HCT116 (cell line): ENCODE data around the gene MRPS34. TPM values are rescaled to one million over a fixed set of nuclear protein-coding genes. Genes with fewer than 3 reads are reported as not detected.

Experiments
- ATAC-seq: fragments of 200-7000 bp; cut with Tn5 transposase; 2 replicates; pipeline ENCODE4 v1.9.1; 2020; ENCODE audit warnings: mild to moderate bottlenecking, moderate library complexity
- BruUV-seq: library from RNA; stranded (reverse); fragments of 400-500 nt; replicated peaks from 2 replicates; lab custom pipeline; 2021; lab: Mats Ljungman, UMichigan
- CTCF ChIA-PET: fragments of 300-600 bp; sonication (Branson Sonifier 250); formaldehyde crosslinking; loops from one replicate; lab custom pipeline; 2021; ENCODE audit warnings: antibody characterized with exemption; lab: Charles Lee
- POLR2A ChIA-PET: fragments of 300-600, 350-600 bp; sonication (Branson Sonifier 250); formaldehyde crosslinking; loops from one replicate; lab custom pipeline; 2021; ENCODE audit warnings: antibody characterized with exemption; lab: Charles Lee
- RAD21 ChIA-PET, 2 experiments: fragments of 300-600 bp; sonication (Branson Sonifier 250); formaldehyde crosslinking; loops; one replicate each; lab custom pipeline; 2023; ENCODE audit warnings: low total read pairs in 2 of 2; ENCODE audit not compliant: uncharacterized antibody in 2 of 2, unreplicated experiment in 2 of 2, low non-redundant PET in 1 of 2; lab: Charles Lee
- DNase-seq: peaks from one replicate; pipeline ENCODE4 v3.0.0-alpha.2; 2010; ENCODE audit warnings: low read depth, low spot score
- H2AFZ ChIP-seq: fragments of 200-600 bp; shearing (Covaris generic), sonication (generic); 2 replicates; pipeline ENCODE4 v1.6.1; 2017; ENCODE audit warnings: low read depth, mixed run types, mixed read lengths, antibody characterized with exemption, low read length; ENCODE audit not compliant: poor library complexity, severe bottlenecking
- H3K27ac ChIP-seq: 2 replicates; pipeline ENCODE4 v1.5.1; 2012; ENCODE audit warnings: low read depth, low read length
- H3K27me3 ChIP-seq: fragments of 200-600 bp; sonication (generic); 2 replicates; pipeline ENCODE4 v1.6.1; 2016; ENCODE audit warnings: mixed run types, low read length, mixed read lengths; ENCODE audit not compliant: insufficient read depth
- H3K36me3 ChIP-seq, 2 experiments: fragments of 200-500 bp in 1 of 2; fragments of 200-600 bp in 1 of 2; sonication (Bioruptor generic) in 1 of 2; sonication (generic) in 1 of 2; 2 replicates each; pipeline versions ENCODE4 v1.5.1 to v1.6.1; 2014 to 2016; ENCODE audit warnings: low read length in 2 of 2, inconsistent platforms in 1 of 2, mixed read lengths in 1 of 2, mixed run types in 1 of 2; ENCODE audit not compliant: insufficient read depth in 2 of 2, control insufficient read depth in 1 of 2
- H3K4me1 ChIP-seq, 2 experiments: fragments of 200-600 bp in 1 of 2; sonication (generic) in 1 of 2; 2 replicates each; pipeline versions ENCODE4 v1.5.1 to v1.6.1; 2012 to 2017; ENCODE audit warnings: low read length in 2 of 2, inconsistent platforms in 1 of 2, mild to moderate bottlenecking in 1 of 2, mixed read lengths in 1 of 2, mixed run types in 1 of 2, moderate library complexity in 1 of 2; ENCODE audit not compliant: insufficient read depth in 2 of 2, control insufficient read depth in 1 of 2
- H3K4me2 ChIP-seq: fragments of 200-600 bp; sonication (generic); 2 replicates; pipeline ENCODE4 v1.6.1; 2017; ENCODE audit warnings: mixed run types, low read length, mixed read lengths
- H3K4me3 ChIP-seq, 2 experiments: fragments of 200-600 bp in 1 of 2; sonication (generic) in 1 of 2; replicated peaks in 1 of 2; 2 replicates each; pipeline ENCODE4 v1.5.1; 2011 to 2016; ENCODE audit warnings: low read length in 2 of 2, control low read depth in 1 of 2, low read depth in 1 of 2, mild to moderate bottlenecking in 1 of 2, mixed read lengths in 1 of 2, mixed run types in 1 of 2
- H3K79me2 ChIP-seq: fragments of 200-600 bp; sonication (generic); 2 replicates; pipeline ENCODE4 v1.6.1; 2017; ENCODE audit warnings: mild to moderate bottlenecking, mixed run types, low read length, moderate library complexity, mixed read lengths; ENCODE audit not compliant: insufficient read depth
- H3K9ac ChIP-seq: fragments of 200-600 bp; sonication (generic); 2 replicates; pipeline ENCODE4 v1.6.1; 2016; ENCODE audit warnings: low read length, mixed read lengths
- H3K9me2 ChIP-seq: fragments of 200-600 bp; sonication (generic), shearing (Covaris generic); 2 replicates; pipeline ENCODE4 v1.6.1; 2017; ENCODE audit warnings: mixed run types, mild to moderate bottlenecking, moderate library complexity; ENCODE audit not compliant: insufficient read depth
- H3K9me3 ChIP-seq, 2 experiments: fragments of 200-500 bp in 1 of 2; fragments of 200-600 bp in 1 of 2; sonication (Bioruptor generic) in 1 of 2; sonication (generic) in 1 of 2; 2 replicates each; pipeline ENCODE4 v1.6.1; 2014 to 2017; ENCODE audit warnings: low read length in 2 of 2, mixed read lengths in 2 of 2, inconsistent platforms in 1 of 2, low read depth in 1 of 2, mild to moderate bottlenecking in 1 of 2, mixed run types in 1 of 2, moderate library complexity in 1 of 2; ENCODE audit not compliant: control insufficient read depth in 1 of 2, insufficient read depth in 1 of 2
- H4K20me1 ChIP-seq: fragments of 200-600 bp; sonication (generic), shearing (Covaris generic); 2 replicates; pipeline ENCODE4 v1.6.1; 2017; ENCODE audit warnings: mixed run types, mild to moderate bottlenecking, moderate library complexity; ENCODE audit not compliant: insufficient read depth
- ATF3 ChIP-seq: IDR thresholded peaks from 2 replicates; pipeline ENCODE4 v1.6.1; 2012
- CBX3 ChIP-seq: IDR thresholded peaks from 2 replicates; pipeline ENCODE4 v1.6.1; 2012; ENCODE audit warnings: low read depth
- CEBPB ChIP-seq: IDR thresholded peaks from 2 replicates; pipeline ENCODE4 v1.6.1; 2012; ENCODE audit warnings: low read depth
- EZH2phosphoT487 ChIP-seq: fragments of 200-600 bp; IDR thresholded peaks from 2 replicates; pipeline ENCODE4 v1.6.1; 2018; ENCODE audit warnings: antibody characterized with exemption, borderline replicate concordance
- FOSL1 ChIP-seq: IDR thresholded peaks from 2 replicates; pipeline ENCODE4 v1.6.1; 2012; ENCODE audit warnings: low read depth
- JUND ChIP-seq: IDR thresholded peaks from 2 replicates; pipeline ENCODE4 v1.6.1; 2012
- RAD21 ChIP-seq: IDR thresholded peaks from 2 replicates; pipeline ENCODE4 v1.6.1; 2012; ENCODE audit warnings: low read depth, mild to moderate bottlenecking
- SIN3A ChIP-seq: IDR thresholded peaks from 2 replicates; pipeline ENCODE4 v1.6.1; 2012; ENCODE audit warnings: low read depth
- YY1 ChIP-seq: IDR thresholded peaks from 2 replicates; pipeline ENCODE4 v1.6.1; 2011; ENCODE audit warnings: low read length, low read depth, moderate library complexity, mild to moderate bottlenecking; ENCODE audit not compliant: insufficient replicate concordance; ENCODE audit errors: extremely low read depth
- ZFX ChIP-seq: fragments of 450-650 bp; IDR thresholded peaks from 2 replicates; pipeline ENCODE4 v1.6.1; 2017
- intact Hi-C: fragments of 100-400 bp; cut with micrococcal nuclease; formaldehyde crosslinking; loops from 2 replicates; pipeline ENCODE4 v1.10.0; 2022
- total RNA-seq: library from RNA; stranded (reverse); gene quantifications from one replicate; pipeline ENCODE4 v1.2.1, GENCODE V29; 2021; ENCODE audit not compliant: unreplicated experiment
- TF ChIP-seq, protein P1 (sequence below), 3 experiments: fragments of 200-600 bp in 1 of 3; sonication (generic) in 1 of 3; IDR thresholded peaks in 2 of 3; conservative IDR thresholded peaks in 1 of 3; 2 replicates each; pipeline ENCODE4 v1.5.1; 2012 to 2017; ENCODE audit warnings: low read depth in 2 of 3, low read length in 2 of 3, antibody characterized with exemption in 1 of 3, borderline replicate concordance in 1 of 3, control low read depth in 1 of 3, mild to moderate bottlenecking in 1 of 3, mixed read lengths in 1 of 3, mixed run types in 1 of 3, moderate library complexity in 1 of 3; ENCODE audit not compliant: insufficient read depth in 1 of 3

Gene MRPS34
- total RNA-seq, 1 experiment from 2014 or later = 200 TPM

DNA sequence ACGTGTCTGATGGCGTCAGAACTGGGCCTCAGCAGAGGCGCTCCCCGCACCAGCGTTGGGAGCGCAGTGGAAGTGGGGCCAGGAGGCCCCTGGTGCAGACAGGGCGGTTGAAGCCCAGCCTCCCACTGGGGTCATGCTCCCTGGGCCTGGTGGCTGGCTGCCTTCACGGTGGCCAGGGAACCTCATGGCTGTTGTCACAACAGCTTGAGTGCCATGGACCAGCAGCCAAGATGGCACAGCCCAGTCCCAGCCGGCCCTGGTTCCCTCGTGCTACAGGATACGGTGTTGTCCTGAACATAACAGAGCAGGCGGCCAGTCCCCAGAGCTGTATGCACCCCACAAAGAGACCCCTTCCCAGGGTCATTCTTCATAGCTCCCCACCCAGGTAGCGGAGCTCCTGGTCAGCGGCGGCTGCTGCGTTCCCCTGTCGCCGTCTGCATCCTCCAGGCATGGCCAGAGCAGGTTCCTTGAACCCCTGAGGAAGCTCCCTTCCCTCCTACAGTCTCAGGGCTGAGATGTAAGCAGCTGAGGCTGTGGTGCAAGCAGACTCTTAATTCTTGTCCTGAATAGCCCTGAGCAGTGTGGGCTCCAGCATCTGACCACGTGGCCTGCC is 31.3 kb downstream of the MRPS34 start:
- no peak for DNase-seq
- H2AFZ ChIP-seq = no peak overlapping the region
- H3K4me3 ChIP-seq = no peak overlapping the region
- ChIA-PET RAD21 (interaction anchor here in 1 of 2 experiments (0.6 kb wide), 1 partner anchor 445 kb away, joined by 4 read pairs; no protein-coding TSS in a partner anchor), POLR2A (no interaction called here), CTCF (no interaction called here)
- no peak overlapping the region for H3K4me2 ChIP-seq
- H4K20me1 ChIP-seq = no peaks in the 10 kb centered on the region
- H3K9me2 ChIP-seq = no peaks in the 10 kb centered on the region
- H3K27me3 ChIP-seq = no peaks in the 10 kb centered on the region
- H3K4me1 ChIP-seq = no peaks in the 10 kb centered on the region
- no peaks in the 10 kb centered on the region for H3K79me2 ChIP-seq
- no peaks in the 10 kb centered on the region for H3K36me3 ChIP-seq
- intact Hi-C loops = no loop called here
- no peak overlapping the region for H3K9ac ChIP-seq
- TF ChIP-seq RAD21 (no peak), CBX3 (no peak), ZFX (no peak), ATF3 (no peak), JUND (no peak), CEBPB (no peak), YY1 (no peak), EZH2phosphoT487 (no peak), FOSL1 (no peak), SIN3A (no peak)
- TF ChIP-seq, protein P1, sequence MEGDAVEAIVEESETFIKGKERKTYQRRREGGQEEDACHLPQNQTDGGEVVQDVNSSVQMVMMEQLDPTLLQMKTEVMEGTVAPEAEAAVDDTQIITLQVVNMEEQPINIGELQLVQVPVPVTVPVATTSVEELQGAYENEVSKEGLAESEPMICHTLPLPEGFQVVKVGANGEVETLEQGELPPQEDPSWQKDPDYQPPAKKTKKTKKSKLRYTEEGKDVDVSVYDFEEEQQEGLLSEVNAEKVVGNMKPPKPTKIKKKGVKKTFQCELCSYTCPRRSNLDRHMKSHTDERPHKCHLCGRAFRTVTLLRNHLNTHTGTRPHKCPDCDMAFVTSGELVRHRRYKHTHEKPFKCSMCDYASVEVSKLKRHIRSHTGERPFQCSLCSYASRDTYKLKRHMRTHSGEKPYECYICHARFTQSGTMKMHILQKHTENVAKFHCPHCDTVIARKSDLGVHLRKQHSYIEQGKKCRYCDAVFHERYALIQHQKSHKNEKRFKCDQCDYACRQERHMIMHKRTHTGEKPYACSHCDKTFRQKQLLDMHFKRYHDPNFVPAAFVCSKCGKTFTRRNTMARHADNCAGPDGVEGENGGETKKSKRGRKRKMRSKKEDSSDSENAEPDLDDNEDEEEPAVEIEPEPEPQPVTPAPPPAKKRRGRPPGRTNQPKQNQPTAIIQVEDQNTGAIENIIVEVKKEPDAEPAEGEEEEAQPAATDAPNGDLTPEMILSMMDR (IDR thresholded peaks at IDR 0.05 in 2 of 3, conservative IDR thresholded peaks at IDR 0.05 in 1 of 3; ENCODE audit: borderline replicate concordance in 1 of 3, insufficient read depth in 1 of 3, low read depth in 2 of 3, low read length in 2 of 3) = no peak
- H3K27ac ChIP-seq = no peak overlapping the region
- peaks cover 0 to 4% of the 10 kb centered on the region in 2 experiments; a peak in 2 of 4 replicates for H3K9me3 ChIP-seq
- BruUV-seq = no TSS peak
- no peak for ATAC-seq
